ENCODE results near the gene STXBP2. TPM values are rescaled to one million over a fixed set of nuclear protein-coding genes. Genes with fewer than 3 reads are reported as not detected.

Gene STXBP2
- polyA plus RNA-seq, 4 donors: 95.2 to 271 (median 181) TPM

Other genes with a start within 250 kb of the STXBP2 start
- 10 to 100 TPM in 2 of 4 donors, 1 to 10 TPM in 2; 9.2 to 19.9 (median 14.4) TPM for gene PEX11G, start 148.1 kb upstream of the STXBP2 start, polyA plus RNA-seq
- gene ZNF358, start 121.0 kb upstream of the STXBP2 start, polyA plus RNA-seq: 10 to 100 TPM; 37.3 to 77.5 (median 71.9) TPM
- gene MCOLN1, start 114.5 kb upstream of the STXBP2 start, polyA plus RNA-seq: 10 to 100 TPM; 17.6 to 21.1 (median 18.8) TPM
- gene PNPLA6, start 101.4 kb upstream of the STXBP2 start, polyA plus RNA-seq: 100 to 1,000 TPM in 1 of 4 donors, 10 to 100 TPM in 3; 42.4 to 120 (median 78.4) TPM
- gene CAMSAP3, start 41.2 kb upstream of the STXBP2 start, polyA plus RNA-seq: 10 to 100 TPM; 32.4 to 87.4 (median 73.5) TPM
- 10 to 100 TPM; 24.3 to 31.8 (median 29.3) TPM for gene XAB2, start 7.6 kb upstream of the STXBP2 start, polyA plus RNA-seq
- gene PET100, start 7.3 kb upstream of the STXBP2 start, polyA plus RNA-seq: 100 to 1,000 TPM in 2 of 4 donors, 10 to 100 TPM in 2; 43.7 to 149 (median 104) TPM
- 1 to 10 TPM in 3 of 4 donors, under 1 TPM in 1; 0.63 to 7.3 (median 2.3) TPM for gene PCP2, start 3.4 kb upstream of the STXBP2 start, polyA plus RNA-seq
- 10 to 100 TPM in 1 of 4 donors, 1 to 10 TPM in 1, under 1 TPM in 1, not detected in 1; 0.78 to 10.2 (median 8.1) TPM for gene RETN, start 31.9 kb downstream of the STXBP2 start, polyA plus RNA-seq
- 1 to 10 TPM in 1 of 4 donors, under 1 TPM in 3; 0.03 to 1.4 (median 0.48) TPM for gene MCEMP1, start 40.0 kb downstream of the STXBP2 start, polyA plus RNA-seq
- gene TRAPPC5, start 43.7 kb downstream of the STXBP2 start, polyA plus RNA-seq: 100 to 1,000 TPM in 2 of 4 donors, 10 to 100 TPM in 2; 47.9 to 166 (median 95.4) TPM
- under 1 TPM in 2 of 4 donors, not detected in 2; 0.27 to 0.90 TPM for gene FCER2, start 65.0 kb downstream of the STXBP2 start, polyA plus RNA-seq
- 1 to 10 TPM in 1 of 4 donors, under 1 TPM in 2, not detected in 1; 0.18 to 1.9 (median 0.73) TPM for gene CLEC4G, start 95.0 kb downstream of the STXBP2 start, polyA plus RNA-seq
- gene CD209, start 110.4 kb downstream of the STXBP2 start, polyA plus RNA-seq: 10 to 100 TPM in 1 of 4 donors, 1 to 10 TPM in 2, under 1 TPM in 1; 0.67 to 13.6 (median 3.3) TPM
- gene CLEC4M, start 126.1 kb downstream of the STXBP2 start, polyA plus RNA-seq: under 1 TPM in 2 of 4 donors, not detected in 2; 0.12 to 0.61 TPM
- gene EVI5L, start 193.1 kb downstream of the STXBP2 start, polyA plus RNA-seq: 1 to 10 TPM; 2.9 to 8.4 (median 5.6) TPM
- gene PRR36, start 237.3 kb downstream of the STXBP2 start, polyA plus RNA-seq: under 1 TPM in 2 of 4 donors, not detected in 2; 0.22 to 0.47 TPM